HEK293 (cell line): ENCODE results near the gene B3GNT8.

Experiments
- CTCF ChIA-PET: fragments of 350-600 bp; formaldehyde crosslinking; extraction: SDS; loops from one replicate; lab custom pipeline; 2021; ENCODE audit warnings: antibody characterized with exemption; lab: Yijun Ruan, JAX
- POLR2A ChIA-PET: fragments of 300-600 bp; formaldehyde crosslinking; extraction: SDS; loops from one replicate; lab custom pipeline; 2020; ENCODE audit warnings: antibody characterized with exemption, inconsistent platforms; lab: Yijun Ruan, JAX
- H3K27ac ChIP-seq: fragments of 200-500 bp; sonication (Bioruptor generic); 2 replicates; pipeline ENCODE4 v1.5.1; 2014; ENCODE audit warnings: low read depth, low read length, control low read depth, inconsistent platforms; ENCODE audit errors: extremely low read depth
- H3K36me3 ChIP-seq, 2 experiments: fragments of 200-500 bp in 1 of 2; sonication (Bioruptor generic) in 1 of 2; 1 replicate in 1 of 2; 2 replicates in 1 of 2; pipeline ENCODE4 v1.5.1; 2014 to 2017; ENCODE audit warnings: inconsistent platforms in 2 of 2, low read length in 2 of 2; ENCODE audit not compliant: control insufficient read depth in 2 of 2, insufficient read depth in 1 of 2
- H3K4me1 ChIP-seq: fragments of 200-500 bp; sonication (Bioruptor generic); 2 replicates; pipeline ENCODE4 v1.5.1; 2014; ENCODE audit warnings: mild to moderate bottlenecking, low read length, inconsistent platforms; ENCODE audit not compliant: control insufficient read depth, insufficient read depth
- H3K4me3 ChIP-seq: 2 replicates; pipeline ENCODE4 v1.5.1; 2011; ENCODE audit warnings: low read depth, mild to moderate bottlenecking, control low read depth, low read length, moderate library complexity
- H3K9me3 ChIP-seq: fragments of 200-500 bp; sonication (Bioruptor generic); 2 replicates; pipeline ENCODE4 v1.5.1; 2014; ENCODE audit warnings: low read depth, low read length, inconsistent platforms; ENCODE audit not compliant: control insufficient read depth, insufficient read depth
- BCL6B ChIP-seq: fragments of 450-650 bp; formaldehyde crosslinking; IDR thresholded peaks from 2 replicates; pipeline ENCODE4 v1.5.1; 2017; ENCODE audit warnings: missing biosample characterization, missing genetic modification characterization
- CTCF ChIP-seq: fragments of 450-650 bp; formaldehyde crosslinking; IDR thresholded peaks from 2 replicates; pipeline ENCODE4 v1.5.1; 2016; ENCODE audit warnings: missing biosample characterization, missing genetic modification characterization
- EGR2 ChIP-seq: fragments of 450-650 bp; formaldehyde crosslinking; IDR thresholded peaks from 2 replicates; pipeline ENCODE4 v1.5.1; 2016; ENCODE audit warnings: low read depth, missing biosample characterization, missing genetic modification characterization
- GLI4 ChIP-seq: fragments of 450-650 bp; formaldehyde crosslinking; IDR thresholded peaks from 2 replicates; pipeline ENCODE4 v1.5.1; 2016; ENCODE audit warnings: missing biosample characterization, missing genetic modification characterization
- SCRT1 ChIP-seq: fragments of 450-650 bp; formaldehyde crosslinking; IDR thresholded peaks from 2 replicates; pipeline ENCODE4 v1.5.1; 2016; ENCODE audit warnings: missing biosample characterization, missing genetic modification characterization, borderline replicate concordance
- SCRT2 ChIP-seq: fragments of 450-650 bp; formaldehyde crosslinking; IDR thresholded peaks from 2 replicates; pipeline ENCODE4 v1.5.1; 2016; ENCODE audit warnings: missing biosample characterization, missing genetic modification characterization
- SP3 ChIP-seq: fragments of 450-650 bp; formaldehyde crosslinking; IDR thresholded peaks from 2 replicates; pipeline ENCODE4 v1.5.1; 2016; ENCODE audit warnings: missing biosample characterization, missing genetic modification characterization
- ZBTB20 ChIP-seq: fragments of 450-650 bp; formaldehyde crosslinking; IDR thresholded peaks from 2 replicates; pipeline ENCODE4 v1.5.1; 2016; ENCODE audit warnings: missing biosample characterization, missing genetic modification characterization
- ZFP3 ChIP-seq: fragments of 450-650 bp; formaldehyde crosslinking; IDR thresholded peaks from 2 replicates; pipeline ENCODE4 v1.5.1; 2016; ENCODE audit warnings: low read depth, missing biosample characterization, missing genetic modification characterization
- ZNF133 ChIP-seq: fragments of 450-650 bp; formaldehyde crosslinking; IDR thresholded peaks from 2 replicates; pipeline ENCODE4 v1.5.1; 2016; ENCODE audit warnings: missing biosample characterization, missing genetic modification characterization
- ZNF157 ChIP-seq: fragments of 450-650 bp; formaldehyde crosslinking; IDR thresholded peaks from 2 replicates; pipeline ENCODE4 v1.5.1; 2016; ENCODE audit warnings: missing biosample characterization, missing genetic modification characterization
- ZNF280C ChIP-seq: fragments of 450-650 bp; formaldehyde crosslinking; IDR thresholded peaks from 2 replicates; pipeline ENCODE4 v1.5.1; 2016; ENCODE audit warnings: missing biosample characterization, missing genetic modification characterization
- ZNF398 ChIP-seq: fragments of 450-650 bp; formaldehyde crosslinking; IDR thresholded peaks from 2 replicates; pipeline ENCODE4 v1.5.1; 2017; ENCODE audit warnings: missing biosample characterization, missing genetic modification characterization
- ZNF48 ChIP-seq: fragments of 450-650 bp; formaldehyde crosslinking; IDR thresholded peaks from 2 replicates; pipeline ENCODE4 v1.5.1; 2016; ENCODE audit warnings: missing biosample characterization, missing genetic modification characterization
- ZNF555 ChIP-seq: fragments of 450-650 bp; formaldehyde crosslinking; conservative IDR thresholded peaks from 2 replicates; pipeline ENCODE4 v1.5.1; 2017; ENCODE audit warnings: missing biosample characterization, mild to moderate bottlenecking, missing genetic modification characterization, inconsistent platforms
- ZNF571 ChIP-seq: fragments of 450-650 bp; formaldehyde crosslinking; IDR thresholded peaks from 2 replicates; pipeline ENCODE4 v1.5.0; 2017; ENCODE audit warnings: missing biosample characterization, missing genetic modification characterization
- ZNF626 ChIP-seq: fragments of 450-650 bp; sonication (Bioruptor Pico); formaldehyde crosslinking; IDR thresholded peaks from 2 replicates; pipeline ENCODE4 v1.5.1; 2018; ENCODE audit warnings: missing biosample characterization, missing genetic modification characterization, inconsistent platforms
- ZNF704 ChIP-seq: fragments of 450-650 bp; formaldehyde crosslinking; IDR thresholded peaks from 2 replicates; pipeline ENCODE4 v1.5.1; 2016; ENCODE audit warnings: missing biosample characterization, missing genetic modification characterization

Gene B3GNT8

GRCh38 chr19:41455936-41456335 lies 28.8 kb upstream of the B3GNT8 start (continued):
- TF ChIP-seq ZNF398 (tag by site-specific recombination) (no peak), EGR2 (tag by site-specific recombination) (no peak), ZNF571 (tag by site-specific recombination) (no peak), ZNF626 (tag by site-specific recombination) (no peak), ZNF157 (tag by site-specific recombination) (no peak)

- Histone ChIP-seq H3K4me3 (no peak overlapping the region), H3K4me1 (no peaks in the 10 kb centered on the region), H3K27ac (no peak overlapping the region), H3K36me3 (no peaks in the 10 kb centered on the region), H3K9me3 (0 out of 2 replicates have a peak, but pooled peaks cover 2% of the 10 kb centered on the region)
- ChIA-PET POLR2A (interaction anchor here (0.6 kb wide), 2 partner anchors 20 to 615 kb away, joined by 4 to 5 read pairs; no protein-coding TSS in a partner anchor), CTCF (interaction anchor here (0.9 to 10.4 kb wide), 5 partner anchors 13 to 143 kb away, joined by 3 to 433 read pairs (median 3); partner anchors contain the start of gene DMAC2)
- TF ChIP-seq SCRT1 (peak; percentile 91), CTCF (tag by site-specific recombination) (peak; percentile 37; the same call in 1 of the 2 replicates), SCRT2 (tag by site-specific recombination) (peak; percentile 95), ZNF133 (tag by site-specific recombination) (no peak)
These were observed 25.6 kb upstream of the B3GNT8 start for GRCh38 chr19:41452584-41453275.

- Histone ChIP-seq H3K9me3 (no peaks in the 10 kb centered on the region), H3K27ac (no peak overlapping the region), H3K36me3 (no peaks in the 10 kb centered on the region), H3K4me3 (no peak overlapping the region), H3K4me1 (no peaks in the 10 kb centered on the region)
- ChIA-PET CTCF (interaction anchor here (0.6 to 10.4 kb wide), 33 partner anchors 8 to 418 kb away, joined by 3 to 433 read pairs (median 5); partner anchors contain the start of genes B3GNT8 and DMAC2), POLR2A (no interaction called here)
- TF ChIP-seq SCRT2 (tag by site-specific recombination) (peak; percentile 60), ZNF704 (tag by site-specific recombination) (no peak)
These were observed 22.6 kb upstream of the B3GNT8 start for GRCh38 chr19:41449865-41450178.

GRCh38 chr19:41449079-41449864 lies 22.1 kb upstream of the B3GNT8 start:
- ChIA-PET CTCF (interaction anchor here (0.6 to 10.4 kb wide), 59 partner anchors 8 to 1154 kb away, joined by 3 to 433 read pairs (median 5); partner anchors contain the start of genes B3GNT8, B9D2 and DMAC2), POLR2A (interaction anchor here (0.5 to 2.2 kb wide), 4 partner anchors 10 to 1186 kb away, joined by 3 to 26 read pairs (median 4); partner anchors contain the start of gene DMAC2)
- Histone ChIP-seq H3K4me3 (peak overlapping the region; percentile 13), H3K36me3 (no peaks in the 10 kb centered on the region), H3K27ac (no peak overlapping the region; the same call in 1 of the 2 replicates), H3K4me1 (no peaks in the 10 kb centered on the region), H3K9me3 (no peaks in the 10 kb centered on the region)
- TF ChIP-seq ZFP3 (tag by site-specific recombination), result no peak
- peak; percentile 27; the same call in 1 of the 2 replicates for TF ChIP-seq SP3 (tag by site-specific recombination)
- no peak for TF ChIP-seq ZNF48
- TF ChIP-seq ZNF280C (tag by site-specific recombination), result no peak
- no peak for TF ChIP-seq SCRT1
- TF ChIP-seq ZNF555 (tag by site-specific recombination), result no peak
- TF ChIP-seq GLI4 (tag by site-specific recombination), result no peak
- no peak for TF ChIP-seq BCL6B (tag by site-specific recombination)
- peak; percentile 45; the same call in 1 of the 2 replicates for TF ChIP-seq ZBTB20 (tag by site-specific recombination)
